ENCODE results near the gene ATXN7L1. TPM values are rescaled to one million over a fixed set of nuclear protein-coding genes. Genes with fewer than 3 reads are reported as not detected.
A peak's percentile ranks its signal among the peaks of the same experiment; 100 is the strongest.

Gene ATXN7L1
- total and polyA plus RNA-seq, 3 experiments from 2014 or later, result 9.0 to 18.0 (median 9.7) TPM

- H3K27ac ChIP-seq (ENCODE audit: low read depth, low read length), result no peak overlapping the region
- Mint-ChIP-seq H3K4me1 (peaks cover 30 to 53% (median 38%) of the 10 kb centered on the region in 3 donors), H3K9me3 (no peaks in the 10 kb centered on the region), H3K27ac (peak overlapping the region in 1 of 8 donors; percentile 17), H3K4me3 (no peak overlapping the region), H3K36me3 (peaks cover 10 to 17% (median 15%) of the 10 kb centered on the region in 3 donors), H3K27me3 (no peaks in the 10 kb centered on the region)
- H3K9me3 ChIP-seq (ENCODE audit: low read length), result no peaks in the 10 kb centered on the region
- H3K4me1 ChIP-seq (ENCODE audit: insufficient read depth, low read length), result peaks cover 7% of the 10 kb centered on the region
- H3K27me3 ChIP-seq (ENCODE audit: insufficient read depth, low read length, poor library complexity, severe bottlenecking), result no peaks in the 10 kb centered on the region
- H3K4me3 ChIP-seq (ENCODE audit: low read length), result no peak overlapping the region
- no peak for DNase-seq
- no peaks in the 10 kb centered on the region for H3K36me3 ChIP-seq (ENCODE audit: insufficient read depth, low read length)
- POLR2A ChIA-PET, result no interaction called here
- CTCF ChIA-PET, result interaction anchor here (0.8 kb wide), 1 partner anchor 10 kb away, joined by 4 read pairs; no protein-coding TSS in a partner anchor
Observed at GRCh38 chr7:105840981-105841749, 35.2 kb downstream of the ATXN7L1 start.

- H3K9me3 ChIP-seq (ENCODE audit: low read length), result no peaks in the 10 kb centered on the region
- Mint-ChIP-seq H3K9me3 (no peaks in the 10 kb centered on the region), H3K36me3 (peaks cover 3 to 11% (median 10%) of the 10 kb centered on the region in 3 donors), H3K4me3 (peak overlapping the region in 1 of 7 donors; percentile 28), H3K4me1 (peaks cover 25 to 45% (median 37%) of the 10 kb centered on the region in 3 donors), H3K27me3 (no peaks in the 10 kb centered on the region), H3K27ac (peak overlapping the region in 1 of 8 donors; percentile 80)
- DNase-seq, result no peak
- ChIA-PET CTCF (no interaction called here), POLR2A (no interaction called here)
- H3K27me3 ChIP-seq (ENCODE audit: insufficient read depth, low read length, poor library complexity, severe bottlenecking), result no peaks in the 10 kb centered on the region
- no peaks in the 10 kb centered on the region for H3K36me3 ChIP-seq (ENCODE audit: insufficient read depth, low read length)
- peaks cover 7% of the 10 kb centered on the region for H3K4me1 ChIP-seq (ENCODE audit: insufficient read depth, low read length)
- no peak overlapping the region for H3K27ac ChIP-seq (ENCODE audit: low read depth, low read length)
- H3K4me3 ChIP-seq (ENCODE audit: low read length), result no peak overlapping the region
Observed at GRCh38 chr7:105839266-105839665, 37.1 kb downstream of the ATXN7L1 start.

- H3K4me3 Mint-ChIP-seq, result no peak overlapping the region
- H3K27ac Mint-ChIP-seq, result no peak overlapping the region
- Histone ChIP-seq H3K27me3 (ENCODE audit: insufficient read depth, low read length, poor library complexity, severe bottlenecking) (no peaks in the 10 kb centered on the region), H3K27ac (ENCODE audit: low read depth, low read length) (no peak overlapping the region), H3K4me3 (ENCODE audit: low read length) (no peak overlapping the region), H3K9me3 (ENCODE audit: low read length) (no peaks in the 10 kb centered on the region), H3K4me1 (ENCODE audit: insufficient read depth, low read length) (peaks cover 7% of the 10 kb centered on the region), H3K36me3 (ENCODE audit: insufficient read depth, low read length) (no peaks in the 10 kb centered on the region)
- H3K27me3 Mint-ChIP-seq, result no peaks in the 10 kb centered on the region
- ChIA-PET CTCF (no interaction called here), POLR2A (no interaction called here)
- H3K9me3 Mint-ChIP-seq, result no peaks in the 10 kb centered on the region
- no peak for DNase-seq
- peaks cover 0 to 11% (median 8%) of the 10 kb centered on the region in 3 donors for H3K36me3 Mint-ChIP-seq
- peaks cover 21 to 39% (median 33%) of the 10 kb centered on the region in 3 donors for H3K4me1 Mint-ChIP-seq
Observed at GRCh38 chr7:105838627-105839231, 37.7 kb downstream of the ATXN7L1 start.

DNA sequence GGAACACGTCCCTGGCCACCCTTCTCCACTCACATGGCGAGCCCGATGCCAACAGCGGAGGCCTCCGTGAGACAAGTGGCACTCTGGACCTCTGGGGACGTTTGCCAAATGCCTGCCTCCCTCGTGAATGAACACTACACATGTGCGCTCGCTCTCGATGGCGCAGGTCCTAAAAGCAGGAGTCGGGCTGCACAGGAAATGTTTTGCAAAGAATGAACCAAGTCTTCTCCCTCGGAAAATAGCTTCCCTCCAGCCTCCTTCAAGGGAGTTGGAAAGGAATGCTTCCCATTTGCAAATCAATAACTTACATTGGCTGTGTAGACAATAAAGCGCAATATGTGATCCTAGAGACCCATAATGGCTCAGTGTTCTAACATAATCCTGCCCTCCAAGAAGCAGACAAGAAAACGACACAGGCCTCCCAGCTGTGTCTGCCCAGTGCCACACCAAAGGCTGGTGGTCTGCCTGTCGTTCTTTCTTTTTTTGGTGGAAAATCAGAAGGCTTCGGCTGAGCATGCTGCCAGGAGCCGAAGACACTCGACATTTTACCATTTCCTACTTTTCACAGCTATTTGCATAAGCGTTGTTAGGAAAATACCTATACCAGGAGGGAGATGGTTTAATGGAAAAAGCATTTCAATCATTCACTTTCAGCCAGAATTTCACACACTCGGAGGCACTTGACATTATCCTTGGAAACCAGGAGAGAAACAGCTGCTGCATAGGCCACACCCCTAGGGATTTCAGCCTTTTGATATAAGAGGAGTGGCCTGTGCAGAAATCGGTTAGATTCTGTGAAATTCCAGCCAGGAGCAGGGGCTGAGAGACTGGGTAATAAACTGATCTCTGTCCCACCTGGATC, 38.4 kb downstream of the ATXN7L1 start:
- no peaks in the 10 kb centered on the region for H3K9me3 ChIP-seq (ENCODE audit: low read length)
- no peak for DNase-seq
- CTCF ChIA-PET, result no interaction called here

GRCh38 chr7:105835441-105835840, 41.0 kb downstream of the ATXN7L1 start:
- ChIA-PET CTCF (interaction anchor here (0.7 to 1.3 kb wide), 3 partner anchors 8 to 92 kb away, joined by 3 to 4 read pairs (median 3); no protein-coding TSS in a partner anchor), POLR2A (no interaction called here)
- no peak for DNase-seq
- H3K36me3 Mint-ChIP-seq, result peaks cover 0 to 11% (median 6%) of the 10 kb centered on the region in 3 donors
- no peak overlapping the region for H3K27ac Mint-ChIP-seq
- H3K4me1 Mint-ChIP-seq, result peaks cover 31 to 53% (median 46%) of the 10 kb centered on the region in 3 donors
- Histone ChIP-seq H3K4me3 (ENCODE audit: low read length) (no peak overlapping the region), H3K9me3 (ENCODE audit: low read length) (no peaks in the 10 kb centered on the region), H3K27me3 (ENCODE audit: insufficient read depth, low read length, poor library complexity, severe bottlenecking) (no peaks in the 10 kb centered on the region), H3K4me1 (ENCODE audit: insufficient read depth, low read length) (peaks cover 2% of the 10 kb centered on the region), H3K36me3 (ENCODE audit: insufficient read depth, low read length) (no peaks in the 10 kb centered on the region), H3K27ac (ENCODE audit: low read depth, low read length) (no peak overlapping the region)
- H3K27me3 Mint-ChIP-seq, result no peaks in the 10 kb centered on the region
- no peaks in the 10 kb centered on the region for H3K9me3 Mint-ChIP-seq
- no peak overlapping the region for H3K4me3 Mint-ChIP-seq

More for the DNA sequence above, 38.4 kb downstream of the ATXN7L1 start:
- no peak overlapping the region for H3K4me3 ChIP-seq (ENCODE audit: low read length)
- H3K27ac Mint-ChIP-seq, result peak overlapping the region in 1 of 8 donors; percentile 24
- H3K4me1 ChIP-seq (ENCODE audit: insufficient read depth, low read length), result peaks cover 7% of the 10 kb centered on the region
- H3K36me3 Mint-ChIP-seq, result peaks cover 0 to 11% (median 8%) of the 10 kb centered on the region in 3 donors
- H3K27me3 Mint-ChIP-seq, result no peaks in the 10 kb centered on the region
- peaks cover 23 to 41% (median 39%) of the 10 kb centered on the region in 3 donors for H3K4me1 Mint-ChIP-seq
- H3K36me3 ChIP-seq (ENCODE audit: insufficient read depth, low read length), result no peaks in the 10 kb centered on the region
- H3K9me3 Mint-ChIP-seq, result no peaks in the 10 kb centered on the region
- H3K27me3 ChIP-seq (ENCODE audit: insufficient read depth, low read length, poor library complexity, severe bottlenecking), result no peaks in the 10 kb centered on the region
- no peak overlapping the region for H3K4me3 Mint-ChIP-seq
- POLR2A ChIA-PET, result no interaction called here
- no peak overlapping the region for H3K27ac ChIP-seq (ENCODE audit: low read depth, low read length)

GRCh38 chr7:105831824-105832535, 44.4 kb downstream of the ATXN7L1 start:
- H3K4me1 ChIP-seq (ENCODE audit: insufficient read depth, low read length), result no peaks in the 10 kb centered on the region
- H3K4me3 ChIP-seq (ENCODE audit: low read length), result no peak overlapping the region
- H3K36me3 Mint-ChIP-seq, result peaks cover 0 to 5% (median 0%) of the 10 kb centered on the region in 3 donors
- ChIA-PET POLR2A (interaction anchor here (0.6 kb wide), 1 partner anchor 127 kb away, joined by 4 read pairs; no protein-coding TSS in a partner anchor), CTCF (interaction anchor here (1.5 kb wide), 1 partner anchor 8 kb away, joined by 4 read pairs; no protein-coding TSS in a partner anchor)
- H3K4me1 Mint-ChIP-seq, result peaks cover 17 to 41% (median 38%) of the 10 kb centered on the region in 3 donors
- H3K36me3 ChIP-seq (ENCODE audit: insufficient read depth, low read length), result no peaks in the 10 kb centered on the region
- H3K4me3 Mint-ChIP-seq, result no peak overlapping the region
- H3K27ac ChIP-seq (ENCODE audit: low read depth, low read length), result no peak overlapping the region
- no peaks in the 10 kb centered on the region for H3K9me3 ChIP-seq (ENCODE audit: low read length)
- H3K9me3 Mint-ChIP-seq, result no peaks in the 10 kb centered on the region
- no peaks in the 10 kb centered on the region for H3K27me3 ChIP-seq (ENCODE audit: insufficient read depth, low read length, poor library complexity, severe bottlenecking)
- no peaks in the 10 kb centered on the region for H3K27me3 Mint-ChIP-seq
- no peak for DNase-seq
- H3K27ac Mint-ChIP-seq, result peak overlapping the region in 3 of 8 donors; percentile 13 to 49 (median 14)

DNA sequence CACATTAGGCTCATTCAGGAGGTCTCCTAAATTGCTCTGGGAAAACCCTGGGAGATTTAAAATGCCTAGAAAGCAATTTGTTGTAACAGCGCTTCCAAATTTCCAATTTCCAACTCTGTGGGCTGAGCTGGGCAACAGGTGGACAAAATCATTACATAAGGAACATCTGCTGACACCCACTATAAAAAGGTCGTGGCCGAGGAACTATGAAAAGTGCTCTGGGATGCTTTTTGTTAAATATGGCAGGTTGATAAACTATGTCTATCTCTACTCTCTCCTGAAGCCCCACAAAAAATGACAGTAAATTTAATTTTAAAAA, 45.1 kb downstream of the ATXN7L1 start:
- H3K4me1 Mint-ChIP-seq, result peaks cover 17 to 47% (median 41%) of the 10 kb centered on the region in 3 donors
- no peak overlapping the region for H3K4me3 Mint-ChIP-seq
- H3K4me1 ChIP-seq (ENCODE audit: insufficient read depth, low read length), result no peaks in the 10 kb centered on the region
- no peaks in the 10 kb centered on the region for H3K27me3 Mint-ChIP-seq
- H3K36me3 ChIP-seq (ENCODE audit: insufficient read depth, low read length), result no peaks in the 10 kb centered on the region
- H3K4me3 ChIP-seq (ENCODE audit: low read length), result no peak overlapping the region
- no peaks in the 10 kb centered on the region for H3K27me3 ChIP-seq (ENCODE audit: insufficient read depth, low read length, poor library complexity, severe bottlenecking)
- POLR2A ChIA-PET, result no interaction called here
- H3K27ac ChIP-seq (ENCODE audit: low read depth, low read length), result no peak overlapping the region
- H3K9me3 Mint-ChIP-seq, result no peaks in the 10 kb centered on the region
- H3K27ac Mint-ChIP-seq, result peak overlapping the region in 1 of 8 donors; percentile 13
- CTCF ChIA-PET, result interaction anchor here (1.5 kb wide), 1 partner anchor 9 kb away, joined by 4 read pairs; no protein-coding TSS in a partner anchor
- peaks cover 0 to 5% (median 4%) of the 10 kb centered on the region in 3 donors for H3K36me3 Mint-ChIP-seq
- no peak for DNase-seq
- no peaks in the 10 kb centered on the region for H3K9me3 ChIP-seq (ENCODE audit: low read length)
